HepG2 (cell line): Measurements from ENCODE around the gene DCUN1D3. TPM values are rescaled to one million over a fixed set of nuclear protein-coding genes. Genes with fewer than 3 reads are reported as not detected.
A peak's percentile ranks its signal among the peaks of the same experiment; 100 is the strongest.

ENCODE experiments used
- ATF7 ChIP-seq, 2 experiments: fragments of 450-650 bp in 1 of 2; sonication (generic) in 1 of 2; formaldehyde crosslinking in 1 of 2; IDR thresholded peaks; 2 replicates each; pipeline versions ENCODE4 v1.4.0 to v1.6.1; 2016 to 2020; ENCODE audit warnings: antibody characterized with exemption in 1 of 2, mild to moderate bottlenecking in 1 of 2, missing genetic modification reagents in 1 of 2
- DMAP1 ChIP-seq: IDR thresholded peaks from 2 replicates; pipeline ENCODE4 v1.6.1; 2016
- DNMT1 ChIP-seq: sonication (generic); formaldehyde crosslinking; IDR thresholded peaks from 2 replicates; pipeline ENCODE4 v1.5.1; 2020; ENCODE audit warnings: mild to moderate bottlenecking, missing genetic modification reagents
- FOSL1 ChIP-seq: sonication (generic); formaldehyde crosslinking; IDR thresholded peaks from 2 replicates; pipeline ENCODE4 v1.9.0; 2021; ENCODE audit warnings: missing genetic modification reagents, borderline replicate concordance
- HOXA7 ChIP-seq: sonication (generic); formaldehyde crosslinking; IDR thresholded peaks from 2 replicates; pipeline ENCODE4 v1.8.1; 2022; ENCODE audit warnings: mild to moderate bottlenecking, missing genetic modification reagents, moderate library complexity
- ISL2 ChIP-seq: sonication (generic); formaldehyde crosslinking; IDR thresholded peaks from 2 replicates; pipeline ENCODE4 v1.5.0; 2020; ENCODE audit warnings: missing genetic modification reagents
- MLLT10 ChIP-seq: sonication (generic); formaldehyde crosslinking; IDR thresholded peaks from 2 replicates; pipeline ENCODE4 v1.4.0; 2020; ENCODE audit warnings: missing genetic modification reagents
- NR2F6 ChIP-seq, 2 experiments: IDR thresholded peaks; 2 replicates each; pipeline ENCODE4 v1.6.1; 2016; ENCODE audit warnings: antibody characterized with exemption in 1 of 2, mild to moderate bottlenecking in 1 of 2
- PRDM4 ChIP-seq: sonication (generic); formaldehyde crosslinking; IDR thresholded peaks from 2 replicates; pipeline ENCODE4 v1.9.0; 2021; ENCODE audit warnings: missing genetic modification reagents, borderline replicate concordance
- THAP9 ChIP-seq: sonication (generic); formaldehyde crosslinking; IDR thresholded peaks from 2 replicates; pipeline ENCODE4; 2020; ENCODE audit warnings: missing genetic modification reagents, mild to moderate bottlenecking, borderline replicate concordance
- ZNF281 ChIP-seq: sonication (generic); formaldehyde crosslinking; IDR thresholded peaks from 2 replicates; pipeline ENCODE4 v1.4.0; 2020; ENCODE audit warnings: missing genetic modification reagents, borderline replicate concordance
- ZNF296 ChIP-seq: sonication (generic); formaldehyde crosslinking; conservative IDR thresholded peaks from 2 replicates; pipeline ENCODE4 v1.5.0; 2020; ENCODE audit warnings: mild to moderate bottlenecking, missing genetic modification reagents
- ZNF343 ChIP-seq: sonication (generic); formaldehyde crosslinking; IDR thresholded peaks from 2 replicates; pipeline ENCODE4 v1.4.0; 2020; ENCODE audit warnings: mild to moderate bottlenecking, missing genetic modification reagents
- ZNF512 ChIP-seq: sonication (generic); formaldehyde crosslinking; IDR thresholded peaks from 2 replicates; pipeline ENCODE4 v1.4.0; 2020; ENCODE audit warnings: mild to moderate bottlenecking, missing genetic modification reagents
- ZNF577 ChIP-seq: sonication (generic); formaldehyde crosslinking; IDR thresholded peaks from 2 replicates; pipeline ENCODE4 v1.4.0; 2020; ENCODE audit warnings: mild to moderate bottlenecking, low read depth, missing genetic modification reagents, borderline replicate concordance
- ZNF607 ChIP-seq: sonication (generic); formaldehyde crosslinking; IDR thresholded peaks from 2 replicates; pipeline ENCODE4 v1.5.1; 2020; ENCODE audit warnings: missing genetic modification reagents, mild to moderate bottlenecking, borderline replicate concordance
- ZNF674 ChIP-seq: sonication (generic); formaldehyde crosslinking; IDR thresholded peaks from 2 replicates; pipeline ENCODE4 v1.5.0; 2020; ENCODE audit warnings: low read depth, mild to moderate bottlenecking, missing genetic modification reagents
- polyA plus RNA-seq, 8 experiments: library from polyadenylated mRNA; depleted of rRNA in 3 of 8; stranded (reverse) in 7 of 8; unstranded in 1 of 8; fragments of >200 nt; fragmentation: Illumina TruSeq in 4 of 8; extraction: Trizol in 4 of 8; gene quantifications; 2 replicates each; pipeline versions ENCODE4 v1.2.1 to v1.2.3, GENCODE V29; 2011 to 2016; ENCODE audit warnings: low read depth in 4 of 8, missing spikeins in 1 of 8, mixed read lengths in 1 of 8; ENCODE audit not compliant: insufficient read depth in 1 of 8
- total RNA-seq, 5 experiments: library from RNA; depleted of rRNA; stranded (reverse); fragments of >200 nt; fragmentation: Illumina TruSeq; extraction: Trizol; gene quantifications; 2 replicates each; pipeline ENCODE4 v1.2.3, GENCODE V29; 2016; ENCODE audit warnings: low read depth in 1 of 5

Gene DCUN1D3
- total and polyA plus RNA-seq, 2 of the 13 experiments (the other 11 are each of a cell fraction or from before 2014, with no cell fraction given) = 5.0 to 19.3 TPM

GRCh38 chr16:20900299-20901067 is at the start of gene DCUN1D3, which contains the start of gene LYRM1 (continued):
- TF ChIP-seq PRDM4 (CRISPR knock-in tag) (no peak), MLLT10 (no peak), ZNF607 (peak; percentile 73; the same call in 1 of the 2 replicates), FOSL1 (CRISPR knock-in tag) (no peak), ISL2 (CRISPR knock-in tag) (peak; percentile 80), ZNF512 (no peak), HOXA7 (CRISPR knock-in tag) (0 out of 2 replicates have a peak, but pooled peaks have one; percentile 88), ZNF577 (CRISPR knock-in tag) (no peak), THAP9 (CRISPR knock-in tag) (peak; percentile 89; the same call in 1 of the 2 replicates), ZNF296 (CRISPR knock-in tag) (0 out of 2 replicates have a peak, but pooled peaks have one; percentile 57), NR2F6 (IDR thresholded peaks at IDR 0.05) (peak; percentile 26; the same call in 1 of the 2 replicates), NR2F6 (CRISPR knock-in tag; IDR thresholded peaks at IDR 0.05) (peak; percentile 34; the same call in 1 of the 2 replicates), DMAP1 (CRISPR knock-in tag) (peak; percentile 39), ATF7 (IDR thresholded peaks at IDR 0.05) (peak; percentile 95), ATF7 (CRISPR knock-in tag; IDR thresholded peaks at IDR 0.05) (no peak; the same call in 1 of the 2 replicates), ZNF674 (CRISPR knock-in tag) (no peak), ZNF281 (peak; percentile 69; the same call in 1 of the 2 replicates), ZNF343 (CRISPR knock-in tag) (no peak; the same call in 1 of the 2 replicates), DNMT1 (CRISPR knock-in tag) (peak; percentile 61; the same call in 1 of the 2 replicates)
